Activated gamma-delta T cell treated with anti-CD3 and anti-CD28 coated beads, Interleukin-2, amount 50 U/mL, for 16 hours (primary cell): ENCODE results near the gene PIK3R5.

Experiments
- DNase-seq: peaks from one replicate; pipeline ENCODE4 v3.0.0-alpha.2; 2020; ENCODE audit warnings: low read depth

The PIK3R5 gene

DNA sequence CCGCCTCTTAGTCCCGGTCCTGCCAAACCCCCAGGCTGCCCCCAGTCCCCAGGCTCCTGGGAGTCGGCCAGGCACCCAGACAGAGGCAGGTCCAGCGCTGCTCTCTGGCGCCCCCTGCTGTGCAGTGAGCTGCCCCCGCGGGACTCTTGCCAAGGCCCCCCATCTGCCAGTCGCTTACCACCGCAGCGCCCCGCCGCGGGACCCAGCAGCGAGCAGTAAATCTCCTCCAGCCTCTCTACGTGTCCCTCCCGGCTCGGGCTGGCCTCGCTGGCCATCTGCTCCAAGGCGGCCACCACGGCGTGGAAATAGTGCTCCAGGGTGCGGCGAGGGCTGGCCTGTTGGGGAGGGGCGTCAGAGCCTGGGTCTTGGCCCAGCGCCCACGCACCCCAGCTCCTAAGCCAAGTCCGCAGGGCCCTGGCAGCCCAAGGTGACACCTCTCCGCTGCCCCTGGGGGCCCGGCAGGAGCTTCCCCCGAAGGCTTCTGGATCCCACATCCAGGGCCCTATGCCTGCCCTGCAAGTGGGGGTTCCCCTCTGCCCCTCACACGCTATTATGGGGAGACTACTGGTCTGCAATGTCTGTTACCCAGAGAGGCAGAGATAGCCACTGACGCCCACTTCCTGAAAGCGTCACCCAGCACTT, 132.7 kb downstream of the PIK3R5 start:
- peak; percentile 10 for DNase-seq

DNA sequence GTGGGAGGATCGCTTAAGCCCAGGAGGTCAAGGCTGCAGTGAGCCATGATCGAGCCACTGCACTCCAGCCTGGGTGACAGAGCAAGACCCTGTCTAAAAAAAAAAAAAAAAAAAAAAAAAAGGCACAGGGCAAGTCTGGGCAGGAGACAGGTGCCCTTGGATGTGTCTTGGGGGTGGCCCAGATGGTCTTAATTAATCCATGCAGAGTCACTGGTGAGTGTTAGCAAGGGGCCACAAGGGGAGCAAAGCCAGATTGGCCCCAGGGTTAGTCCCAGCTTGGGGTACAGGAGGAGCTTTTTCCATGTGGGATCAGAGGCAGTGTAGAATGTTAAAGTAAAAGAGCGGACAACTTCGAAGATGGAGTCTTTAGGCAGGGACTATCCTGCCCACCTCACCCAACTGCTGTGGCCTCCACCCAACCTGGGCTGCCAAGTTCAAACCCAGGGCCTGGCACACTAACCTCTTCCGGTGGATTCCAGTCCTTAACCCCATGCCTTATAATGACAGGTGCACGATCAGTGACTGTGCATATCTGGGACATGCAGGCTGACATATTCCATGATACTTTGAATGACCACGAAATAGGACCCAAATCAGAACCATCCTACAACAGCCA, 134.2 kb downstream of the PIK3R5 start:
- DNase-seq: no peak

DNA sequence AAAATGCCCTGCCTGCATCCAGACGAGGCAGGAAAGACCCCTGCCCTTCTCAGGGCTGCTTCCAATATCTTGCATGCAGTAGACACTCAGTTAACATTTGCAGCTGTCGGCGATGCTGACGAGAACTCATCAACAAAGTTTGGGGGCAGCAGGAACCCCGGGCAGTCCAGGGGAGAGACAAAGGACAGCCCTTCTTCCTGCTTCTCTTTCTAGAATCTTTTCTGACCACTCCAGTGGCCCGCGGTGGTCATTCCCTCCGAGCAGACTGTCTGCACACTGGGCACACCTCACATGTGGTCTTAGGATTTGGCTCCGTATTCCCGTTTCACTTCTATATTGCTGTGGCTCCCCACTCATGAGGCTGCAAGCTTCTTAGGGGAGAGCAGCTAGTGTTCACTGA, 135.4 kb downstream of the PIK3R5 start:
- no peak for DNase-seq

DNA sequence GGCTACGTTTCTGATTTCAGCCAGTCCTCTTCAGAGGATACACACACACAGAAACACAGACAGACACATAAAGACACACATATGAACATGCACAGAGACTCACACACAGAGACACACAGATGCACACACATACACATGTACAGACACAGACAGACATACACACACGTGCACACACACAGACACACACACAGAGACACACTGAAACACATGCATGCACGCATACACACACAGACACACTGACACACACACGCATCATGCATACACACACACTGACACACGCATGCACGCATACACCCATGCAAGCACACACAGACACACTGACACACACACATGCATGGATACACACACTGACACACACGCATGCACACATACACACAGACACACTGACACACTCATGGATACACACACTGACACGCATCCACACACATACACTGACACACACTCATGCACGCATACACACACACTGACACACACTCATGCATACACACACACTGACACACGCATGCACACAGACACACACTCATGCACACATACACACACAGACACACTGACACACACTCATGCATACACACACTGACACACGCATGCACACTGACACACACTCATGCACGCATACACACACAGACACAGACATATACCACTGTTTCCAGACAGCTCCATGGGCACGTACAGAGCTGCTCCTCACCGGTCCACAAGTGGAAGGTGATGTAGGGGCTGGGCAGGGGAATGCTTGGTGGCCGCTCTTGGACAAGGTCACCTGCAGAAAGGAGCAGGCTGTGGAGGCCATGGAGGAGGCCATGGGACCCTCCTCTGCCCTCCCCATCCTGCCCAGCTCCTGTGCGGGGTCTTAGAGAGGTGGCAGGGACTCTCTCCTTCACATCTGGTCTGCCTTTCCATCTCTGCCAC, 136.2 kb downstream of the PIK3R5 start:
- DNase-seq: no peak
